NCI-H2196 treated with DMSO at 0.1 percent for 48 hours (cell line): ENCODE results near the gene DCTN1.

ENCODE experiments used
- DNase-seq: peaks from one replicate; lab custom pipeline; 2025; ENCODE audit not compliant: unreplicated experiment; lab: John Stamatoyannopoulos, UW

The DCTN1 gene

GRCh38 chr2:74414441-74414840 lies 34.3 kb upstream of the DCTN1 start:
- no peak for DNase-seq

GRCh38 chr2:74413001-74413698 lies 33.0 kb upstream of the DCTN1 start:
- DNase-seq: no peak

GRCh38 chr2:74407682-74408081 lies 27.6 kb upstream of the DCTN1 start:
- no peak for DNase-seq

- no peak for DNase-seq
These were observed 25.9 kb upstream of the DCTN1 start for GRCh38 chr2:74406035-74406434.

- no peak for DNase-seq
These were observed 21.8 kb upstream of the DCTN1 start for GRCh38 chr2:74401891-74402290.

- no peak for DNase-seq
These were observed 19.7 kb upstream of the DCTN1 start for GRCh38 chr2:74399785-74400184.

GRCh38 chr2:74396149-74396548 lies 16.0 kb upstream of the DCTN1 start:
- no peak for DNase-seq

- no peak for DNase-seq
These were observed 13.4 kb upstream of the DCTN1 start for GRCh38 chr2:74393525-74393924.

GRCh38 chr2:74392449-74392743 lies 12.3 kb upstream of the DCTN1 start:
- no peak for DNase-seq

- DNase-seq: peak; percentile 35
These were observed 11.7 kb upstream of the DCTN1 start for GRCh38 chr2:74391580-74392448.

- no peak for DNase-seq
These were observed 11.1 kb upstream of the DCTN1 start for GRCh38 chr2:74391209-74391579.

- no peak for DNase-seq
These were observed 10.5 kb upstream of the DCTN1 start for GRCh38 chr2:74390606-74391005.

- no peak for DNase-seq
These were observed 7.2 kb upstream of the DCTN1 start for GRCh38 chr2:74387346-74387745.

GRCh38 chr2:74385396-74385795 lies 5.3 kb upstream of the DCTN1 start:
- DNase-seq: no peak

- DNase-seq: no peak
These were observed 3.9 kb upstream of the DCTN1 start for GRCh38 chr2:74384051-74384450.

- DNase-seq: no peak
These were observed 3.1 kb upstream of the DCTN1 start for GRCh38 chr2:74383254-74383653.

- DNase-seq: no peak
These were observed 1.6 kb upstream of the DCTN1 start for GRCh38 chr2:74381751-74382150.

GRCh38 chr2:74378007-74378406 lies 2.1 kb downstream of the DCTN1 start:
- DNase-seq: no peak

GRCh38 chr2:74375838-74376237 lies 4.3 kb downstream of the DCTN1 start:
- DNase-seq: no peak

GRCh38 chr2:74374509-74375205 lies 5.5 kb downstream of the DCTN1 start:
- DNase-seq: peak; percentile 14

GRCh38 chr2:74373985-74374384 lies 6.1 kb downstream of the DCTN1 start:
- no peak for DNase-seq

GRCh38 chr2:74373221-74373676 lies 6.9 kb downstream of the DCTN1 start:
- no peak for DNase-seq
